SU-DHL-6 (cell line): ENCODE results near the gene INSR.
"Not testable (repeated sequence)": the region's sequence is repeated elsewhere in the genome, so short reads cannot be mapped to it uniquely, and the experiment has no call there.

ENCODE experiments used
- H2AFZ ChIP-seq: fragments of 200-600 bp; sonication (generic); 2 replicates; pipeline ENCODE4 v1.6.1; 2014; ENCODE audit warnings: low read depth, mild to moderate bottlenecking, moderate library complexity, mixed read lengths, antibody characterized with exemption, low read length; ENCODE audit not compliant: severe bottlenecking
- H3F3A ChIP-seq: fragments of 200-600 bp; shearing (Covaris generic); 2 replicates; pipeline ENCODE4 v1.6.0; 2016; ENCODE audit warnings: antibody characterized with exemption, mild to moderate bottlenecking; ENCODE audit not compliant: insufficient read depth
- H3K27ac ChIP-seq: fragments of 200-600 bp; sonication (generic); 2 replicates; pipeline ENCODE4 v1.5.1; 2016; ENCODE audit warnings: low read depth, mild to moderate bottlenecking, low read length, moderate library complexity, mixed read lengths
- H3K27me3 ChIP-seq: fragments of 200-600 bp; sonication (generic), shearing (Covaris generic); 2 replicates; pipeline ENCODE4 v1.6.0; 2014; ENCODE audit warnings: mild to moderate bottlenecking, low read length
- H3K36me3 ChIP-seq: fragments of 200-600 bp; sonication (generic); 2 replicates; pipeline ENCODE4 v1.6.1; 2014; ENCODE audit warnings: mild to moderate bottlenecking, low read length, mixed read lengths
- H3K4me2 ChIP-seq: fragments of 300-600, 200-600 bp; shearing (Covaris generic), sonication (generic); 2 replicates; pipeline ENCODE4 v1.6.0; 2014; ENCODE audit warnings: low read length, low read depth, mild to moderate bottlenecking; ENCODE audit not compliant: poor library complexity, severe bottlenecking
- H3K4me3 ChIP-seq: fragments of 200-600 bp; sonication (generic); 2 replicates; pipeline ENCODE4 v1.5.1; 2014; ENCODE audit warnings: antibody characterized with exemption, low read length, mild to moderate bottlenecking, mixed read lengths; ENCODE audit not compliant: insufficient read depth, poor library complexity, severe bottlenecking
- H3K79me2 ChIP-seq: fragments of 200-600 bp; sonication (generic); 2 replicates; pipeline ENCODE4 v1.6.1; 2014; ENCODE audit warnings: mild to moderate bottlenecking, low read length, moderate library complexity; ENCODE audit not compliant: insufficient read depth
- H3K9ac ChIP-seq: fragments of 200-600 bp; sonication (generic); 2 replicates; pipeline ENCODE4 v1.7.0; 2014; ENCODE audit warnings: mild to moderate bottlenecking, low read length
- H3K9me2 ChIP-seq: fragments of 200-600 bp; sonication (generic); replicated peaks from 2 replicates; pipeline ENCODE4 v1.6.1; 2014; ENCODE audit warnings: low read length; ENCODE audit not compliant: insufficient read depth
- H3K9me3 ChIP-seq: fragments of 200-600 bp; sonication (generic); 2 replicates; pipeline ENCODE4 v1.6.1; 2014; ENCODE audit warnings: low read length, mixed read lengths; ENCODE audit not compliant: insufficient read depth
- H4K20me1 ChIP-seq: fragments of 200-600 bp; sonication (generic); 2 replicates; pipeline ENCODE4 v1.6.1; 2014; ENCODE audit warnings: low read depth, mild to moderate bottlenecking, antibody characterized with exemption, low read length, moderate library complexity, mixed read lengths
- CTCF ChIP-seq: fragments of 200-600 bp; sonication (generic); IDR thresholded peaks from one replicate; pipeline ENCODE4 v1.5.1; 2017; ENCODE audit warnings: antibody characterized with exemption, mild to moderate bottlenecking, low read length, moderate library complexity; ENCODE audit not compliant: insufficient read depth, poor library complexity, severe bottlenecking
- EZH2phosphoT487 ChIP-seq: fragments of 200-600 bp; sonication (generic), shearing (Covaris generic); conservative IDR thresholded peaks from 2 replicates; pipeline ENCODE4 v1.6.1; 2018; ENCODE audit warnings: mild to moderate bottlenecking, antibody characterized with exemption, low read length, moderate library complexity, mixed read lengths

INSR gene

GRCh38 chr19:7228935-7229541 is 65.2 kb downstream of the INSR start:
- Histone ChIP-seq H3K79me2 (peaks cover 93% of the 10 kb centered on the region), H3F3A (no peaks in the 10 kb centered on the region), H3K9ac (no peak overlapping the region), H2AFZ (no peak overlapping the region), H3K27ac (no peak overlapping the region), H3K4me2 (no peak overlapping the region), H4K20me1 (peaks cover 4% of the 10 kb centered on the region; the same call in 1 of the 2 replicates), H3K36me3 (no peaks in the 10 kb centered on the region), H3K27me3 (no peaks in the 10 kb centered on the region), H3K9me2 (no peaks in the 10 kb centered on the region), H3K9me3 (no peaks in the 10 kb centered on the region), H3K4me3 (no peak overlapping the region)
- TF ChIP-seq CTCF: no peak
- TF ChIP-seq EZH2phosphoT487: no peak

- no peak overlapping the region for H2AFZ ChIP-seq
- peaks cover 93% of the 10 kb centered on the region for H3K79me2 ChIP-seq
- H3F3A ChIP-seq: no peaks in the 10 kb centered on the region
- no peak overlapping the region for H3K27ac ChIP-seq
- no peaks in the 10 kb centered on the region for H3K27me3 ChIP-seq
- no peaks in the 10 kb centered on the region for H3K9me2 ChIP-seq
- H3K9ac ChIP-seq: no peak overlapping the region
- no peaks in the 10 kb centered on the region for H3K36me3 ChIP-seq
- H3K4me3 ChIP-seq: no peak overlapping the region
- H4K20me1 ChIP-seq: peaks cover 4% of the 10 kb centered on the region; the same call in 1 of the 2 replicates
- no peaks in the 10 kb centered on the region for H3K9me3 ChIP-seq
- TF ChIP-seq CTCF: no peak
- no peak for TF ChIP-seq EZH2phosphoT487
- no peak overlapping the region for H3K4me2 ChIP-seq
Observed at GRCh38 chr19:7227735-7228134, 66.5 kb downstream of the INSR start.

- not testable (repeated sequence) for H3K27me3 ChIP-seq, H3K36me3 ChIP-seq, H3K9me2 ChIP-seq, H3K9me3 ChIP-seq, H3F3A ChIP-seq, H3K9ac ChIP-seq, H3K27ac ChIP-seq, H2AFZ ChIP-seq, H3K4me2 ChIP-seq, H3K4me3 ChIP-seq, H4K20me1 ChIP-seq
- peaks cover 93% of the 10 kb centered on the region for H3K79me2 ChIP-seq
Observed at GRCh38 chr19:7227149-7227548, 67.1 kb downstream of the INSR start.

- Histone ChIP-seq H3K36me3 (no peaks in the 10 kb centered on the region), H3F3A (no peaks in the 10 kb centered on the region), H3K4me3 (no peak overlapping the region), H3K9me2 (no peaks in the 10 kb centered on the region), H3K9me3 (no peaks in the 10 kb centered on the region), H3K79me2 (peaks cover 93% of the 10 kb centered on the region), H3K27ac (no peak overlapping the region), H3K4me2 (no peak overlapping the region), H3K9ac (no peak overlapping the region), H2AFZ (no peak overlapping the region), H4K20me1 (peaks cover 4% of the 10 kb centered on the region; the same call in 1 of the 2 replicates), H3K27me3 (no peaks in the 10 kb centered on the region)
- TF ChIP-seq CTCF (no peak), EZH2phosphoT487 (no peak)
Observed at GRCh38 chr19:7226739-7227138, 67.5 kb downstream of the INSR start.
